Rectal smooth muscle tissue (tissue), 1 donor: ENCODE measurements around the gene PRSS12.
"Not testable (repeated sequence)": the region's sequence is repeated elsewhere in the genome, so short reads cannot be mapped to it uniquely, and the experiment has no call there.

Experiments used
- H3K27ac ChIP-seq: one replicate; pipeline ENCODE4 v1.7.0; 2013; ENCODE audit warnings: low read depth, low read length, inconsistent platforms
- H3K27me3 ChIP-seq: one replicate; pipeline ENCODE4 v1.7.0; 2013; ENCODE audit warnings: low read length; ENCODE audit not compliant: control insufficient read depth, insufficient read depth
- H3K36me3 ChIP-seq: one replicate; pipeline ENCODE4 v1.7.0; 2013; ENCODE audit warnings: low read length; ENCODE audit not compliant: control insufficient read depth, insufficient read depth
- H3K4me1 ChIP-seq: one replicate; pipeline ENCODE4 v1.7.0; 2013; ENCODE audit warnings: low read length; ENCODE audit not compliant: control insufficient read depth, insufficient read depth
- H3K4me3 ChIP-seq: one replicate; pipeline ENCODE4 v1.7.0; 2013; ENCODE audit warnings: low read length
- H3K9ac ChIP-seq: one replicate; pipeline ENCODE4 v1.7.0; 2013; ENCODE audit warnings: low read length

PRSS12 gene, protein sequence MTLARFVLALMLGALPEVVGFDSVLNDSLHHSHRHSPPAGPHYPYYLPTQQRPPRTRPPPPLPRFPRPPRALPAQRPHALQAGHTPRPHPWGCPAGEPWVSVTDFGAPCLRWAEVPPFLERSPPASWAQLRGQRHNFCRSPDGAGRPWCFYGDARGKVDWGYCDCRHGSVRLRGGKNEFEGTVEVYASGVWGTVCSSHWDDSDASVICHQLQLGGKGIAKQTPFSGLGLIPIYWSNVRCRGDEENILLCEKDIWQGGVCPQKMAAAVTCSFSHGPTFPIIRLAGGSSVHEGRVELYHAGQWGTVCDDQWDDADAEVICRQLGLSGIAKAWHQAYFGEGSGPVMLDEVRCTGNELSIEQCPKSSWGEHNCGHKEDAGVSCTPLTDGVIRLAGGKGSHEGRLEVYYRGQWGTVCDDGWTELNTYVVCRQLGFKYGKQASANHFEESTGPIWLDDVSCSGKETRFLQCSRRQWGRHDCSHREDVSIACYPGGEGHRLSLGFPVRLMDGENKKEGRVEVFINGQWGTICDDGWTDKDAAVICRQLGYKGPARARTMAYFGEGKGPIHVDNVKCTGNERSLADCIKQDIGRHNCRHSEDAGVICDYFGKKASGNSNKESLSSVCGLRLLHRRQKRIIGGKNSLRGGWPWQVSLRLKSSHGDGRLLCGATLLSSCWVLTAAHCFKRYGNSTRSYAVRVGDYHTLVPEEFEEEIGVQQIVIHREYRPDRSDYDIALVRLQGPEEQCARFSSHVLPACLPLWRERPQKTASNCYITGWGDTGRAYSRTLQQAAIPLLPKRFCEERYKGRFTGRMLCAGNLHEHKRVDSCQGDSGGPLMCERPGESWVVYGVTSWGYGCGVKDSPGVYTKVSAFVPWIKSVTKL

DNA sequence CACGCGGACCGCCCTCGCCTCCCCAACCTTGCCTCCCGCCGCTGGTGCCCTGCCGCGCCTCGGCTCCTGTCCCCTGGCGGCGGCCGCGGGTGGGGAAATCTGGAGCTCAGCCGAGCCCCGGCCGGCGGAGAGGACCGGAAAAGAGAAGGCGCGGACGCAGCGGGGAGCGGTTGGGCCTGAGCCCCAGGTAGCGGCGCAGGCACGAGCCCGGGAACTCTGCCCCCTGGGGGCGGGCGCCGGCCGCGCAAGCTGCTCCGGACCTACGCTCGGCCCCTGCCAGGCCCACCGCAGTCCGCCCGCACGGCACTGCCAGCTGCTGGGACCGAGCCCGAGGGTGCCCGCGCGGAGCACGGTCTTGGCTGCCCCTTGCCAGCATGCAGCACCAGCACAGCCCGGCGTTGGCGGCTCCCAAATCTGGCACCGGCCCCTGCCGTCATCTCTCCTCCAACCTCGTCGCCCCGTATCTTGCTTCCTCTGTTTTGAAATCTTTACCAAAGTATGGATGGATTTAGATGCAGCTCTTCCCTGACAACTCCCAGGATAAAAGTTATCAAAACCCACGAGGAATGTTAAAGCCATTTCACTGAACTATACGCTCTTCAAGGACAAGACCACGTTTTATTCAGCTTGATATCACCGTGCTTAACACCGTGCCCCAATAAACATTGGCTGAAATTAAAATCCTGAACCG lies at the start of gene PRSS12:
Gene PRSS12, minus strand, starts transcription at position 161 of the 691 bp plus-strand sequence. CDS start 283 bp downstream, outside the sequence.
- Histone ChIP-seq H3K9ac (no peak within 1 kb of the TSS), H3K27ac (no peak within 1 kb of the TSS), H3K27me3 (peaks cover 6% of the 10 kb centered on the region), H3K4me3 (peak within 1 kb of the TSS; percentile 64), H3K36me3 (no peaks in the 10 kb centered on the region), H3K4me1 (peaks cover 5% of the 10 kb centered on the region)

DNA sequence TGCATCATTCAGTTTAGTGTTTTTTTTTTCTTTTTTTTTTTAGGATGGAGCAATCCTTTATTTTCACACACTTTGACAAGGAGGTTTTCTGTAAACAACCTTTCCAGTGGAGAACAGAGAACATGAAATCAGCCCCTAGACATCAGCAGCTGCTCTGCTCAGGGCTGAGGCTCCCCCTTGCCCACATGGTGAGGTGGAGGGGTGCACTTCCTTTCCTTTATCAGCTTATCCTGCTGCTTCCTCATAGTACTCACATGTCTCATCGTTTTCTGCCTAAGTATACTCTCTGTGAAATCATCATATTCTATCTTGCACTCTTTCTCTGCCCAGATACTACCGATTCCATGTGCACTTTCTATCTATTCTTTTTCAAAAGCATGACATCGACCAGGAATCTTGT lies 47.6 kb upstream of the PRSS12 start:
- Histone ChIP-seq H3K27me3 (no peaks in the 10 kb centered on the region), H3K4me1 (no peaks in the 10 kb centered on the region), H3K36me3 (no peaks in the 10 kb centered on the region), H3K9ac (no peak overlapping the region), H3K4me3 (no peak overlapping the region), H3K27ac (no peak overlapping the region)

DNA sequence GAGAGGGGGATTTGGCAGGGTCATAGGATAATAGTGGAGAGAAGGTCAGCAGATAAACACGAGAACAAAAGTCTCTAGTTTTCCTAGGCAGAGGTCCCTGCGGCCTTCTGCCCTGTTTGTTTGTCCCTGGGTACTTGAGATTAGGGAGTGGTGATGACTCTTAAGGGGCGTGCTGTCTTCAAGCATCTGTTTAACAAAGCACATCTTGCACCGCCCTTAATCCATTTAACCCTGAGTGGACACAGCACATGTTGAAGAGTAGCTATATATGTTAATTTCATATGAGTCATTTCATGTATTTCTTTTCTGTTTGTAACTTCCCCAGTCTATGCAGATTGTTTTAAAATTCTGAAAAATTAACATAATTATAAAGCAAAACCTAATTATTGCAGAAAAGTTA lies 47.1 kb upstream of the PRSS12 start:
- H3K4me3 ChIP-seq, H3K36me3 ChIP-seq, H3K27ac ChIP-seq, H3K4me1 ChIP-seq, H3K9ac ChIP-seq, H3K27me3 ChIP-seq: not testable (repeated sequence)

DNA sequence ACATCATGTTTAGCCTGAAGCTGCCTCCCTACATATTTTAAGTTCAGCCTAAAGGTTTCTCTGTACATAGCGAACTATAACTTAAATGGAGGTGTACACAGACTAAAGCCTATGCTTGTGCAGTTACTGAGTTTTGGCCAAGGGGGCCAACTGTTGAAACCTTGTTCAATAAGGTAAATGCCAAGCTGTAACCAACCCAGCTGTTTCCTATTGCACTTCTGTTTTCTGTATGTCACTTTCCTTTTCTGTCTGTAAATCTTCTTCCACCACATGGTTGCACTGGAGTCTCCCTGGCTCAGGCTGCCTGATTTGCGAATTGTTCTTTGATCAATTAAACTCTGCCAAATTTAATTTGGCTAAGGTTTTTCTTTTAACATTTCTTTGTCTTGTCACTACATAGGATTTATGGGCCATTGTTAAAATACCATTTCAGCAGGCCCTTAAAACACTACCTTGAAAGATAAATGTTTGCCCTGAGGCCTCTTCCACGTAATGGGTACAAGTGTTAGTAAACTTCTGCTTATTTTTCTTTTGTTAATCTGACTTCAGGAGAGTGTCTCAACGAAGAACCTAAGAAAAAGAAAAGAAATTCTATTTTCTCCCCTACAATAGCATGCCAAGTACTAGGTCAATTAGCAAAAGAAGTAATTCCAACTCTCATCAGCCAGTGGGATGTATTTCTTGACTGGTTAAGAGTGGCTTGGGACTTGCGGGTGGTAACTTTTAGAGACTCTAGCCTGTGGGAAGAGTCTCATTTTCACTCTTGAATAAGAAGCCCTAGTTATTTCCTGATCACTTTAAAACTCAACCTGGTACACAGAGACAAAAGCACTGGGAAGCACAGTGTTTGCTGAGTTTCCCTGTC lies 45.7 kb upstream of the PRSS12 start:
- H3K4me3 ChIP-seq, result no peak overlapping the region
- no peaks in the 10 kb centered on the region for H3K4me1 ChIP-seq
- H3K27ac ChIP-seq, result no peak overlapping the region
- no peak overlapping the region for H3K9ac ChIP-seq
- no peaks in the 10 kb centered on the region for H3K27me3 ChIP-seq
- no peaks in the 10 kb centered on the region for H3K36me3 ChIP-seq

DNA sequence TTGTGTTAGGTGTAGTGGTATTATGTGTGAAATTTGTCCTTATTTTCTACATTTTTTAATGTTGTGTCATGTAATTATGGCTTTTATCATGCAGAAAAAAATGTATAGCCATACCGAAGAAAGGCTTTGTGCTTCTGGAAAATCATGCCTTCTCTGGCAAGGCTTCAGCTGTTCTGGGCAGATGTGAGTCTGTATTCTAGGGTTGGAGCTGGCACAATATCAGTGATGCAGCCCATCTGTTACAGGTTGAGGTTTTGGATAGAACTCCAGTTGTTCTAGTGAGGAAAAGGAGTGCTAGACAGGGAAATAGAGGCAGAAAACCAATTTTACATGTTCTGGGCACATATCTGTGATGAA lies 44.8 kb upstream of the PRSS12 start:
- H3K4me3 ChIP-seq, result no peak overlapping the region

DNA sequence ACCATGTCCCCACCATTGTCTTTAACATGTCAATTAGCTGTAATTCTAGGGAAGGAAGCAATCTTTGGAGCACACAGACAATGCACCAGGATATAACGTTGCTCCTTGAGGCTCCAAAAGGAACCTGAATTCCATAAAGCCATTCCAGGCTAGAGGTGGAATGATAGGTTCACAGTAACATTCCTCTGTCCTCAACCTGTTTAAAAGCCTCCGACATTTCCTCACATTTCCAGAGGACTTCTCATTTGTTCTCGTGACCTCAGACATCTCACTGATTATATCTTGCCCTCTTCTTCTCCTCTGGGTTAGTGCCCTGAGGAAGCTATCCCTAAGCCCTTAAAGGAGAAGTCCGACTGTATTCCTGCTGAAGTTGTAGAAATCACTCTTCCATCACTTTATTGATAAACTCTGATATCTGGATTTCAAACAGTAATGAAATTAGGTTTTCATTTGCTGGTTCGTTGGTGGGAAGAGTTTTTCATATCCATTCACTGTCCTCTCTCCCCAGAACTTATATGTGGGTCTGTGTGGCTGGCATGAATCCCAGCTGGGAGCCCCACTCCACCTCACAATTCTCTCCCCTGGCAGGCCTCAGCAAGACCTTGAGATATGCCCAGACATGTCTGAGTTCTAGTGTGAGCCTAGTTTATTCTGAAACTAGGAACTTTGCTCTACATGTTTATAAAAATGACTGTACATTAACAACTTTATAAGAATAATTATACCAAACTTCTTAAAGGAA lies 44.2 kb upstream of the PRSS12 start:
- H3K27me3 ChIP-seq, result no peaks in the 10 kb centered on the region
- no peak overlapping the region for H3K9ac ChIP-seq
- H3K27ac ChIP-seq, result no peak overlapping the region
- H3K4me1 ChIP-seq, result no peaks in the 10 kb centered on the region
- no peaks in the 10 kb centered on the region for H3K36me3 ChIP-seq
- H3K4me3 ChIP-seq, result no peak overlapping the region

More for the DNA sequence above, 44.8 kb upstream of the PRSS12 start:
- H3K4me1 ChIP-seq, result no peaks in the 10 kb centered on the region
- no peaks in the 10 kb centered on the region for H3K27me3 ChIP-seq
- H3K27ac ChIP-seq, result no peak overlapping the region
- no peak overlapping the region for H3K9ac ChIP-seq
- H3K36me3 ChIP-seq, result no peaks in the 10 kb centered on the region

DNA sequence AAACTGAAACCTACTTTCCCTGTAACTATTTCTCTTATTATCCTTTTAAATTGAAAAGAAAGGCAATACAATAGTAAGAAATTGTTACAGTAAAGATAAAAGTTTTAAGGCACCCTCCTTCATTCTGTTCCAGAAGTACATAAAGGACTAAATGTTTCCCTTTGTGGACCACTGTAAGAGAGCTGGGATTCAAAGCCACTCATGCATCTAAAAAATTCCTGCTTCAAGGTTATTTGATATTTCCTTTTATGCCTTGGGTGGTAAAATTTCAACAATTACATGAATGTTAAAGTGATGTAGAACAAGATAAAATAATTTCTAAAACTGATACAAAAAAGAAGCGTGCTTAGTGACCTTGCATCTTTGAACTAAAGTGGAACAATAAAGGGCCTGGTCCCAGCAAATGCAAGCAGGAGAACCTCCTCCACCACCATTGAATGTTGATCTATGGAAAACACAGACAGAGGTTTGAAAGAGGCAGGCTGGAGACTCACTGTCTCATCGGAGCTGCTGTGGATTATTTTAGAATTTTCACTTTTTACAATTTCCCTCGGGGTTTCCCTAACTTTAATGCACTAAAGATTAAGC lies 42.3 kb upstream of the PRSS12 start:
- H3K27ac ChIP-seq, result no peak overlapping the region
- H3K27me3 ChIP-seq, result no peaks in the 10 kb centered on the region
- no peak overlapping the region for H3K9ac ChIP-seq
- no peaks in the 10 kb centered on the region for H3K4me1 ChIP-seq
- no peak overlapping the region for H3K4me3 ChIP-seq
- no peaks in the 10 kb centered on the region for H3K36me3 ChIP-seq

DNA sequence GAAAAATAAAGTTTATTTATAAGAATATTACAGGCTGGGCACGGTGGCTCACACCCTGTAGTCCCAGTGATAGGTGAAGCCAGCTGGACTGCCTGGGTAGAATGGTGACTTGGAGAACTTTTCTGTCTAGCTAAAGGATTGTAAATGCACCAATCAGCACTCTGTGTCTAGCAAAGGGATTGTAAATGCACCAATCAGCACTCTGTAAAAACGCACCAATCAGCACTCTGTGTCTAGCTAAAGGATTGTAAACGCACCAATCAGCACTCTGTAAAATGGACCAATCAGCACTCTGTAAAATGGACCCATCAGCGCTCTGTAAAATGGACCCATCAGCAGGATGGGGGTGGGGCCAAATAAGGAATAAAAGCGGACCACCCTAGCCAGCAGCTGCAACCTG lies 39.7 kb upstream of the PRSS12 start:
- not testable (repeated sequence) for H3K27ac ChIP-seq, H3K4me3 ChIP-seq, H3K4me1 ChIP-seq

DNA sequence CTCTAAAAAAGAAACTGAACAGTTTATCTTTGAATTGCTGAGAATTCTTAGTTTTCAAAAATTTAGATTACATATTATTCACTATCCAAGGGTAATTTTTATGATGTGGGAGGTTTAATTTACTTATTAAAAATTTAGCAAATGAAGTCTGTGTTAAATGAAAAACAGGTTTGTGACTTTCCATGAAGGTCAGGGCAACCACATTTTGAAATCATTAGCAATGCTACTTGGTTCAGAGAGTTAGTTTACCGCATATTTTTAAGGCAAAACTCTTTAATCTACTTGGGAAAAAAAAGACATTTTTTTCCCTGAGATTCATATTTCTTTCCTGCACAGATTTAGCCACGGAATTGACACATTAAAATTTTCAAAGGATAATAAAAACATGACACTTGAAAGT lies 37.3 kb upstream of the PRSS12 start:
- Histone ChIP-seq H3K4me3 (no peak overlapping the region), H3K27ac (no peak overlapping the region), H3K4me1 (no peaks in the 10 kb centered on the region), H3K36me3 (no peaks in the 10 kb centered on the region), H3K27me3 (no peaks in the 10 kb centered on the region), H3K9ac (no peak overlapping the region)

More for the DNA sequence above, 39.7 kb upstream of the PRSS12 start:
- H3K27me3 ChIP-seq, H3K9ac ChIP-seq, H3K36me3 ChIP-seq: not testable (repeated sequence)

DNA sequence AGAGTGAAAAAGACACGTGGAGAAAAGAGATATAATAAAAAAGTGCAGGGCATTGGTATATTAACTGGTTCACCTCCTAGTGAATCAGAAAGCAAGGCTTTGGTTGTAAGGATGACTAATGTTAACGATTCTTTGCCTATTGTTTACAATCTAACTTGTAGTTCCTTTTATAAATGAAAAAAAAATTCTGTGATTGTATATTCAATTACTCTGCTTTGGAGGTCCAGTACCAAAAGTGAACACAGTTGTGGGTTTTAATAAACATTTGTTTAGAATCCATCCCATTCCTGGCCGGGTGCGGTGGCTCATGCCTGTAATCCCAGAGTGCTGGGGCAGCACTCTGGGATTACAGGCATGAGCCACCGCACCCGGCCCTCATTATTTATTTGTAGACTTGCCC lies 36.9 kb upstream of the PRSS12 start:
- no peaks in the 10 kb centered on the region for H3K36me3 ChIP-seq
- H3K27ac ChIP-seq, result no peak overlapping the region
- H3K9ac ChIP-seq, result no peak overlapping the region
- H3K27me3 ChIP-seq, result no peaks in the 10 kb centered on the region
- H3K4me3 ChIP-seq, result no peak overlapping the region
- no peaks in the 10 kb centered on the region for H3K4me1 ChIP-seq

DNA sequence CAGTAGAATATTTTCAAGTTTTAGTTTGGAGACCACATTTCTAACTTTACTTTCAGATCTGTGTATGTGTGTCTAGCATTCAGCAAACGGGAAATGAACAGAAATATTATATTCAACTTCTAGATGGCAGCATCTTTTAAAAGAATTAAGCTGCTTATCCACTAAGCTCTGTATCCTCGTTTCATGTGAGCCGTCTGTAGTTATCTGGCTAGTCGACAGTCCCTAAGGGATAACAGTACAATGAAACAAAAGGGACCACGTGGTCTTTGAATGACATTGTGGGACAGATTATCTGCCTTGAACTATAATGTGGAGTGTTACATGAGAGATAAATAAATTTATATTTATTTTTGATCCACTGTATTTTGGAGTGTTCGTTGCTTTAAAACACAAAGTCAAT lies 35.8 kb upstream of the PRSS12 start:
- H3K4me1 ChIP-seq, result no peaks in the 10 kb centered on the region

More for the DNA sequence above, 35.8 kb upstream of the PRSS12 start:
- H3K4me3 ChIP-seq, result no peak overlapping the region
- no peak overlapping the region for H3K27ac ChIP-seq
- H3K9ac ChIP-seq, result no peak overlapping the region
- no peaks in the 10 kb centered on the region for H3K36me3 ChIP-seq
- no peaks in the 10 kb centered on the region for H3K27me3 ChIP-seq
